Astrocyte of the hippocampus (primary cell): Measurements from ENCODE around the gene RSAD1.
"Not testable (repeated sequence)": the region's sequence is repeated elsewhere in the genome, so short reads cannot be mapped to it uniquely, and the experiment has no call there.

Source experiments
- DNase-seq: peaks from one replicate; pipeline ENCODE4 v3.0.0; 2011; ENCODE audit warnings: low read depth, low spot score

Gene RSAD1

DNA sequence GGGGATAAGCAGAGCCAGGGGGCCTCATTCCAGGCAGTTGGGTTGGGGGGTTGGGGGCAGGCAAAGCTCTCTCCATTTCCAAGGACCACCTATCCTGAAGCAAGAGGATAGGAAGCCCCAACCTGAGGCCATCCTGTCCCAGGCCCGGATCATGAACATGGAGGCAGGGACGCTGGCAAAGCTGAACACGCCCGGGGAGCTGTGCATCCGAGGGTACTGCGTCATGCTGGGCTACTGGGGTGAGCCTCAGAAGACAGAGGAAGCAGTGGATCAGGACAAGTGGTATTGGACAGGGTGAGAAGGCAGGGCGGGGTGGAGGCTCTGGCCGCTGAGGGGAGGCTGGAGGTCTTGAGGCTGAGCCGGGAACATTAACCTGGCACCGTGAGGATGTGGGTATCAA lies 6.4 kb upstream of the RSAD1 start:
- DNase-seq: no peak

- DNase-seq: not testable (repeated sequence)
Measured at GRCh38 chr17:50472761-50473161, 5.9 kb upstream of the RSAD1 start.

DNA sequence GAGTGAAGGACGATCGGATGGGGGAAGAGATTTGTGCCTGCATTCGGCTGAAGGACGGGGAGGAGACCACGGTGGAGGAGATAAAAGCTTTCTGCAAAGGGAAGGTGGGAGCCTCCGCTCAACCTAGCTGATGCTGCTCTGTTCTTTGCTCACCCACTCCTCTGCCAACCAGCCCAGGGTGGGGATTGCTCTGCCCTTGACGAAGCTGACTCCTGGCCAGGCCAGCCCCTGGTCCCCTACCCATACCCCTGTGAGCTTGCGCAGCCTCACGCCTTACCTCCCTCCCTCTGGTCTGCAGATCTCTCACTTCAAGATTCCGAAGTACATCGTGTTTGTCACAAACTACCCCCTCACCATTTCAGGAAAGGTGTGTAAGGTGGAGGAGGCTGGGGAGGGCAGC lies 4.8 kb upstream of the RSAD1 start:
- DNase-seq: no peak

GRCh38 chr17:50474523-50474922 lies 4.1 kb upstream of the RSAD1 start:
- DNase-seq: no peak

DNA sequence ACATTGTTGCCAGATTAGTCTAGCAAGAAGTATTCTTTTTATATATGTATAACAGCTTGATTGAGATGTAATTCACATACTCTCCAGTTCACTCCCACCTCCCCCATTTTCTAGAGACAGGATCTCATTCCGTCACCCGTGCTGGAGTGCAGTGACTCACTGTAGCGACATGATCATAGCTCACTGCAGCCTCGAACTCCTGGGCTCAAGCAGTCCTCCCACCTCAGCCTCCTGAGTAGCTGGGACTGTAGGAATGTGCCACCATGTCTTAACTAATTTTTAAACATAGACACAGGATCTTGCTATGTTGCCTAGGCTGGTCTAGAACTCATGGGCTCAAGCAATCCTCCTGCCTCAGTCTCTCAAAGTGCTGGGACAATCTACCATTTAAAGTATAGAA lies 3.3 kb upstream of the RSAD1 start:
- no peak for DNase-seq

GRCh38 chr17:50475775-50476544 lies 2.7 kb upstream of the RSAD1 start:
- DNase-seq: not testable (repeated sequence)

DNA sequence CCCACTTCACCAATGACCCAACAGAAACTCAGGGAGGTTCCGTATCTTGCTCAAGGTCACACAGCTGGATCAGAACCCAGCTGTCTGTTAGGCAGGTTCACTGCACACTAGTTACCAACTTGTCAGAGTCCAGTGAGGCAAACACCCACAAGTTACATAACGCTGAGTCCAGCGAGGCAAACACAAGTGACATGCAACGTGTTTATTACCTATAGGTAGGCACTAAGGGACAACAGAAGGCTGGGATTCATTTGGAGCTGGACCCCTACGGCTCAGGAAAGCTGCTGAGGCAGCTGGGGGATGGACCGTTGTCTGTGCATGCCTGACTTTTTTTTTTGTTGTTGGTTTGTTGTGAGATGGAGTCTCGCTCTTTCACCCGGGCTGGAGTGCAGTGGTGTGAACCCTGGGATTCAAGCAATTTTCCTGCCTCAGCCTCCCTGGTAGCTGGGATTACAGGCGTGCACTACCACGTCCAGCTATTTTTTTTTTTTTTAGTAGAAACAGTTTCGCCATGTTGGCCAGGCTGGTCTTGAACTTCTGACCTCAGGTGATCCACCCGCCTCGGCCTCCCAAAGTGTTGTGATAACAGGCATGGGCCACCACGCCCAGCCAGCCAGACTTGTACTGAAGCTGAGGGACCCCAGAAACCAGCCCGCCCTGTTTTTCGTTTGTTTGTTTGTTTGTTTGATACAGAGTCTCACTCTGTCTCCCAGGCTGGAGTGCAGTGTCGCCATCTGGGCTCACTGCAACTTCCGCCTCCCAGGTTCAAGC lies 1.9 kb upstream of the RSAD1 start:
- no peak for DNase-seq

- DNase-seq: no peak
Measured at GRCh38 chr17:50477976-50478375, 684 bp upstream of the RSAD1 start.

GRCh38 chr17:50479522-50480141 lies 972 bp downstream of the RSAD1 start:
- peak; percentile 80 for DNase-seq

- DNase-seq: no peak
Measured at GRCh38 chr17:50480142-50480764, 1.6 kb downstream of the RSAD1 start.

- DNase-seq: no peak
Measured at GRCh38 chr17:50480854-50481490, 2.3 kb downstream of the RSAD1 start.

- no peak for DNase-seq
Measured at GRCh38 chr17:50481648-50482047, 3.0 kb downstream of the RSAD1 start.

- DNase-seq: no peak
Measured at GRCh38 chr17:50482110-50482509, 3.5 kb downstream of the RSAD1 start.

DNA sequence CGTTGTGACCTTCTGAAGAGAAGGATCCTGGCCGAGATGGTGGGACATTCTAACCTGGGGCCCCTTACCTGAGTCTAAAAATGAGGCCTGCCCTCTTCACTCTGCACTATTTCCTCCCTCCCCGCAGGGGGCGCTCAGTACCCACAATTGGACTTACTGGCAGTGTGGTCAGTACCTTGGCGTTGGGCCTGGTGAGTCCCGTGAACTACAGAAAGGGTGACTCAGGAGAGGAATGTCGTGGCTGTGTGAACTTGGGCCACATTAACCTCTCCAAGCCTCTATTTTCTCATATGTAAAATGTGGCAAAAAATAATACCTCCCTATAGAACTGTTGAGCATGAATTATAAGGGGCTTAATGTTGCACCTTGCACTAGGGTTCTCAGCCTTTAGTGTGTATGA lies 3.9 kb downstream of the RSAD1 start:
- peak; percentile 98 for DNase-seq

DNA sequence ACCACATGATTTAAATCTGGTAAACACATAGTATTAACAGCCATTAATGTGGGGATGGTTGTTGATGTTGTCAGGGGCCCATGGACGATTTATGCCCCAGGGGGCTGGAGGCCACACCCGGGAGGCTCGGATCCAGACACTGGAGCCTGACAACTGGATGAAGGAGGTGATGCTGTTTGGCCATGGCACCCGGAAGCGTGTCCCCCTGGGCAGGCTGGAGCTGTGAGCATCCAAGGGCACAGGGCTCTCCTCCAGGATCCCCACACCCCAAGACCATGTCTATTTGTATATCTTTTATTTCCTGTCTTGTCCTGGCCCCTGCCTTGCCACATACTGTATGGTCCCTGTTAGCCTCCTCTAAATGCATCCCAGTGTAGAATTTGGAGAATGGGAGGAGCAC lies 4.6 kb downstream of the RSAD1 start:
- DNase-seq: no peak

DNA sequence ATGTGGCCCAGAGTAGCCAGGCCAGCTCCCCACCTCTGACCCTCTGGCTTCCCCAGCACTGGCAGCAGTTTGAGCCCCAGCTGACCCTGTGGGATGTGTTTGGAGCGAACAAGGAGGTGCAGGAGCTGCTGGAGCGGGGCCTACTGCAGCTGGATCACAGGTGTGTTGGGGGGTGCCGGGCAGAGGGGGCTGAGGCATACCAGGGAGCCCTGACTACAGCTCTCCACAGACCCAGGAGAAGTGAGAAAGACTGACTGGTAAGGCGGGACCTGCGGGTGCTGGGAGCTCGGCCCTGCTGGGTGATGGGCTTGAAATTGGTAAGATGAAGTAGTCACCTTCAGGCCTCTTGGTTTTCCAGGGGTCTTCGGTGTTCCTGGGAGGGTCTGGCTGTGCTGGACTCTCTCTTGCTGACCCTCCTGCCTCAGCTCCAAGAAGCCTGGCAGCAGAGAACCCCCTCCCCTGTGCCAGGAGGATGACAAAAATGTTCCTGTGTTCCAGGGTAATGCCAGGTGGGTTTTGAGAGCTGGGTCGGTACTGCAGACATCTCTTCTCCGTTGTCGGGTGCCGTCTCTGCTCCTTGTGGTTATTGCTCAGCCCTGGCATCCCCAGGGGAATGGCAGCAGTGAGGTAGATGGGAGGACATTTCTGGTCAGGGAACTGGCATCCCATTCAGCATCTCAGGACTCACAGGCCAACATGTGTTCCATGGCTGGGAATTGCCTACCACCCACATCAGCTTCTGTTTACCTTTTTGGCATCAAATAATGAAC lies 5.9 kb downstream of the RSAD1 start:
- no peak for DNase-seq

GRCh38 chr17:50487213-50488096 lies 8.8 kb downstream of the RSAD1 start:
- no peak for DNase-seq

- no peak for DNase-seq
Measured at GRCh38 chr17:50488880-50489279, 10.2 kb downstream of the RSAD1 start.

DNA sequence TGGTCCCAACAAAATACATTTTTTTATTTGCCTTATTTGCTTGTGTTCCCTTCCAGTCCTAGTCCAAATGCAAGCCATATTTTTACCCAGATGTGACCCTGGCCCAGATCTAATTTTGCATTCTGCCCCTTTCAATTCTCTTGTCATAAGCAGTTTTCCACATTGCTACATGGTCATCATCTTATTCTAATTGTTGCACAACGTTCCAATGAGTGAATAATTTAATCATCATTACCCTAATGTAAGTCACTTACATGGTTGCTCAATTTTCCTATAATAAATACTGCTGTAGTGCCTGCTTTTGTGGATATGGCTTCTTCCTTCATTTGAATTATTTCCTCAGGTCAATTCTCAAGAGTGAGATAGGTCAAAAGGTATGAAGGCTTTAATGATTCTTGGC lies 12.8 kb downstream of the RSAD1 start:
- DNase-seq: no peak

DNA sequence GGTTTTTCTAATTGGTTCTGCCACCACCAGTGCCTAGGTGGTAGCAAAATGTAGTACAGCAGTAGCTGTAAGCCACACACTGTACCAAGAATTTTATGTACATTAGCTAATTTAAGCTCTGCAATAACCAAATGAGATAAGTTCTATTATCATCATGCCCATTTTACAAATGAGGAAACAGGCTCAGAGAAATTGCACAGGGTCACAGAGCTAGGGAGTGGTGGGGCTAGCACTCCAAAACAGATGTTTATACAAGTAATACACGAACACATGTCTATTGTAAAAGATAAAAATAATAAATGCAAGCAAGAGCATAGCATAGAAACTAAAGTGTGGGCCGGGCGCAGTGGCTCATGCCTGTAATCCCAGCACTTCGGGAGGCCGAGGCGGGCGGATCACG lies 13.6 kb downstream of the RSAD1 start:
- no peak for DNase-seq
